Epidermal melanocyte (primary cell): ENCODE results near the gene PRR14.

Experiments
- DNase-seq: peaks from one replicate; pipeline ENCODE4 v3.0.0; 2011; ENCODE audit warnings: low spot score; ENCODE audit not compliant: insufficient read length

Gene PRR14

DNA sequence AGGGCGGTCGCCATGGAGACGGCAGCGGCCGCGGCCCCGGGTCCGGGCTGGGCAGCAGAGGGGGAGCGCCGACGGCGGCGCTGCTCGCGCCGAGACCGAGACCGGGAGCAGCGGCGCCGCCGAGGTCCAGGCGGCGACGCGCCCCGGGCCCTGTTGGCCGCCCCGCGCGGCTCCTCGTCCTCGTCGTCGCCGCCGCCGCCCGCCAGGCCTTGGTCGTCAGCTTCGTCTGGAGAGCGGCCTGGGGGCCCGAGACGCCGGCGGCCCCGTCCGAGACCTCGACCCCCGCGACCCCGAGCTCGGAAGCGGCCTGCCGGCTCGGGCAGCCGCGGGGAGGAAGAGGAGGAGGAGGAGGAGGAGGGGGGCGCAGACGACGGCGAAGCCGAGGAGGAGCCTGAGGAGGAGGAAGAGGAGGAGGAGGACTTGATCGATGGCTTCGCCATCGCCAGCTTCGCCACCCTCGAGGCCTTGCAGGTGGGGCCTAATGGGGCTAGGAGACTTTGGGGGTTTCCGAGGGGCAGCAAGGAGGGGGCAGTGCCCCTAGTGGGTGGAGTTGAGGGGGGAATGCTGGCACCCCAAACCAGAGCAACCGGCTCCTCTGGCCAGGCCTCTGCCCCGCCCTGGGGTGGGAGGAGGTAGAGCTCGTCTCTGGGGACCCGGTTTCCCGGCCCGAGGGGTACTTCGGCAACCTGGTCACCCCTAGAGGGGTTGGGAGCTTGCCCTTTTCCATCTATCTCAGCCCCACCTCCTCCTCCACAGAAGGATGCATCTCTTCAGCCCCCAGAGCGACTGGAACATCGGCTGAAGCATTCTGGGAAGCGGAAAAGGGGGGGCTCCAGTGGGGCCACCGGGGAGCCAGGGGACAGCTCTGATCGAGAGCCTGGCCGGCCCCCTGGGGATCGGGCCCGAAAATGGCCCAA lies 9.0 kb downstream of the PRR14 start:
- DNase-seq, result peak; percentile 15

DNA sequence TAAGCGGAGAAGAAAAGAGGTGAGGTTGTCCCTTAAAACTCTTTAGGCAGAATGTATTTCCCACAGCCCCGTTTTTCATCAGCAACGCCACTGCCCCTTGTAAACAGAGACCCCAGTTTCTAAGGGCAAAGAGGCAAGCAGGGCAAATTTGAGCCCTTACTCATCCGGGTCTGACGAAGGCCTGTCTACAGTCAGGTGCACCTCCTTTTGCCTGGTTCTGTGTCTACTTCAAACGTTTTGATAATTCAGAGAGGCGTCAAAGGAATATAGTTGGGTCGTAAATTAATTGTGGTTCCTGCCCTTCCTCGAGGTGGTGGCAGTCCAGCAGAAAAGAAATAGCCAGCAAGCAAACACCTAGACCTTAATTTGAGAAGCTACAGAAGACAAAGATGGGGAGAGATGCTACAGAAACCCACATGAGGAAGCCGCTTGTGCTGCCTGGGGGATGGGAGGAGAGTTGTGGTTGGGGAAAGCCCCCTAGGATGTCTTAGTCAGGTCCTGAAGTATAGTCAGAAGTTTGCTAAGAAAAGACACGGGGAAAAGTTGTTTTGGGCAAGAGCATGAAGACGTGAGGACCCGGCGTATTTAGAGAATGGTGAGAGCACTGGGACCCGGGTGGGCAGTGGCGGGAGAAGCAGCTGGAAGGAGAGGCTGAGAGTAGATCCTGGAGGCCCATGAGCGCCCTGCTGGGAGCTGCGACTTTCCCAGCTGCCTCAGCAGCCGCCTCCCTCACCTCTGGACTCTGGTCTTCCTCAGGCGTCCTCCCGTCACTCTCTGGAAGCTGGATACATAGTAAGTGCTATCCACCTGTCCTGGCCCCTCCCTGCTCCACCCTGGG lies 9.9 kb downstream of the PRR14 start:
- DNase-seq, result peak; percentile 5

DNA sequence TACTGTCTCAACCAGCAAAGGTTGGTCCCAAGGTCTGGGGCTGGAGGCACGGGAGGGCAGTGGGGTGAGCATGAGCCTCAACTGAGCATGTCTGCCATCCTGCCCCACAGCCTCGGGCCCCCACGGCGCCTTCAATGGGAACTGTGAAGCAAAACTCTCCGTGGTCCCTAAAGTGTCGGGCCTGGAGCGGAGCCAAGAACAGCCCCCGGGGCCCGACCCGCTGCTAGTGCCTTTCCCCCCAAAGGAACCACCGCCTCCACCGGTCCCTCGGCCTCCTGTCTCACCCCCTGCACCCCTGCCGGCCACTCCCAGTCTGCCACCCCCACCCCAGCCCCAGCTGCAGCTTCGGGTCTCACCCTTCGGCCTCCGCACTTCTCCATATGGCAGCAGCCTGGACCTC lies 11.7 kb downstream of the PRR14 start:
- no peak for DNase-seq

DNA sequence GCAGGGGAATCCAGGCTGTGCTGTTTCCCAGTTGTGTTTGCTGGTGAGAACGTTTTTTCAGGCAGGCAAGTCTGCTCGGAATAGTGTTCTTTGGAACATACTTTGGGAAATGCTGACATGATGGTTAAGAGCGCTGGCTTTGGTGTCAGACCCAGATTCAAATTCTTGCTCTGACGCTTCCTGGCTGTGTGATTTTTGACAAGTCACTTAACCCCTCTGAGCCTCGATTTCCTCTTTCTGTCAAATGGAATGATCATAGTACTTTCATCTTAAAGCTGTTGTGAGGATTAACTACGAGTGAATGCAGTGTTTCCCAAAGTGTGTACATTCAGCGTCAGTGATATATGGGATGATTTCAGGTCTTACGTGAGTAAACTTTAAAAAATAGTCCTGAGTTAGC lies 12.3 kb downstream of the PRR14 start:
- peak; percentile 14 for DNase-seq

DNA sequence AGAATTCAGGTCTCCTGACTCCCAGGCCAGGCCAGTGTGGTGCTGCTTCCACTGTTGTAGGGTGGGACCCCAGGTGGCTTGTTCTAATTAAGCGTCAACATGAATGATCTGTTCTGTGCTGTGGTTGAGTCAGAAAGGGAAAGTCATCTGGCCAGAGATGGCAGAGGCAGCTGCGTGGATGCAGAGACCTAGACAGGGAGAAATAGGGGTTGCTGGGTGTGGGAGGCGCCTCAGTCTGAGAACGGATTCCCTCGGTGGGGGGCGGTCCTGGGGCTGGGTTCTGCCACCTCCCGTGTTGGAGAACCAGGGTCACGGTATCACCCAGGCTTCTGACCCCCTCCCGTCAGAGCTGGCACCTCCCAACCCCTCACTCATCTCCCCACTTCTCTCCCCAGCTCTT lies 13.1 kb downstream of the PRR14 start:
- DNase-seq, result peak; percentile 9

DNA sequence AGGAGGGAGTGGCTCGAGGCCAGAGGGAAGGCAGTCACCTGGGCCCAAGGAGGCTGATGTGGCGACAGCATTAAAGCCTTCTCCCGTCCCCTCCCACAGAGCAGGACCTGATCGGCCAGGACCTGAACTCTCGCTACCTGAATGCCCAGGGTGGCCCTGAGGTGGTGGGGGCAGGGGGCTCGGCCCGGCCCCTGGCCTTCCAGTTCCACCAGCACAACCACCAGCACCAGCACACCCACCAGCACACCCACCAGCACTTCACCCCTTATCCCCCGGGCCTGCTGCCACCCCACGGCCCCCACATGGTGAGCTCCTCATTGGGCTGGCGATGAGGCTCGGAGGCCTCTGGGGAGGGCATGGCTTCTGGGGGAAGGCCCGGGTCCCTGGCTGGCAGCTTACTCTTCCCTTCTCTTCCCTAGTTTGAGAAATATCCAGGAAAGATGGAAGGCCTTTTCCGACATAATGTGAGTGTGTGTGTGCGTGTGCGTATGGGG lies 13.9 kb downstream of the PRR14 start:
- DNase-seq, result peak; percentile 8

DNA sequence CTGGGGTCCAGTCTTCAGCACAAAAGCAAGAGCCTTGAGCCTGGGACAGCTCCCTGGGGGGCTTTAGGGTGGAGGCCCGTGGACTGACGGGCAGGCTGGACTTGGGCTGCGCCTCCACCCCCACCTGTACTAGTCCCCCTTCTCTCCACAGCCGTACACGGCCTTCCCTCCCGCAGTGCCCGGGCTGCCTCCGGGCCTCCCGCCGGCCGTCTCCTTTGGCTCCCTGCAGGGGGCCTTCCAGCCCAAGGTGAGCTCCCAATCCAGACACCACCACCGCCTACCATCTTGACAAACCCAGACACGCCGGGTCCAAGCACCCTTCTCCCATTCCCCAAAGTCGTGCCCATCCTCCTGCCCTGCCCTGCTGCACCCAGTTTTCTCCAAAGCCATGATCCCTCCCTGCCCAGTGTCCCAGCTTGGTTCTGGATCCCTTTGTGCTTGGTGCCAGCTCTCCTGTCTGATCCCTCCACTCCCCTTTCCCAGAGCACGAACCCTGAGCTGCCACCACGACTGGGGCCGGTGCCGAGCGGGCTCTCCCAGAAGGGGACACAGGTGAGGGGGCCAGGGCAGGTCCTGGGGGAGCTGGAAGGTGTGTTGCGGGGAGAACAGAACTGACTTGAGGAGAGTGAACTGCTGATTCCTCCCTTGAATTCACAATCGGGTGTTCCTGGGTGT lies 14.5 kb downstream of the PRR14 start:
- peak; percentile 10 for DNase-seq

DNA sequence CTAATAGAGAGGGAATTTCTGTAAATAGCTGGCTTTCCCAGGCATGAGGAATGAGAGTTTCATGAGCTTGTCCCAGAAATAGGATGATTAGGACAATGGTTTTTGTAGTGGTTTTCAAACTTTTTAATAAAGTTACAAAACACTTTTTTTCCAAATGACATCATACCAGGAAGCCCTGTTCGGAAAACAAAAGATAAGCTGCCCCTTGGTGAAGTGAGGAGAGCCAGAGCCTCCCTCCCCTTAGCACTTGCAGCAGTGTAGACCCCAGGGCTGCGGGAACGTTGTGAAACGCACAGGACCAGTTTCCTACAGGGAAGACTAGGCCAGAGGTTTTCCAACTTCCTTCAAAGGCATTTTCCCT lies 15.1 kb downstream of the PRR14 start:
- no peak for DNase-seq

DNA sequence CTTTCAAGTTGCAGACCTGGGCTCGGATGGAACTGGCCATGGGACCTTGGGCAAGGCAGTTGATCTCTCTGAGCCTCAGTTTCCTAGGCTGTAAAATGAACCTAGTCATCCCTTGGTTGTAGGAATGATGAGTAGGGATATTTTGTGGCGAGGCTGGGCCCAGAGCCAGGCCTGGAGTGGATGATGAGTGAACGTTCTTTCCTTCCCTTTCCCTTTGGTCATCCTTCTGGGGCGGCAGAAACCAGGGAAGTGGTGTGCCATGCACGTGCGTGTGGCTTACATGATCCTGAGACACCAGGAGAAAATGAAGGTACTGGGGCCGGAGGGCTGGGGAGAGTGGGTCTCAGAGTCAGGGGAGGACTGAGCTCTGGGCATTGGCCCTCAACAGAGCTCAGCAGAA lies 15.9 kb downstream of the PRR14 start:
- DNase-seq, result no peak

DNA sequence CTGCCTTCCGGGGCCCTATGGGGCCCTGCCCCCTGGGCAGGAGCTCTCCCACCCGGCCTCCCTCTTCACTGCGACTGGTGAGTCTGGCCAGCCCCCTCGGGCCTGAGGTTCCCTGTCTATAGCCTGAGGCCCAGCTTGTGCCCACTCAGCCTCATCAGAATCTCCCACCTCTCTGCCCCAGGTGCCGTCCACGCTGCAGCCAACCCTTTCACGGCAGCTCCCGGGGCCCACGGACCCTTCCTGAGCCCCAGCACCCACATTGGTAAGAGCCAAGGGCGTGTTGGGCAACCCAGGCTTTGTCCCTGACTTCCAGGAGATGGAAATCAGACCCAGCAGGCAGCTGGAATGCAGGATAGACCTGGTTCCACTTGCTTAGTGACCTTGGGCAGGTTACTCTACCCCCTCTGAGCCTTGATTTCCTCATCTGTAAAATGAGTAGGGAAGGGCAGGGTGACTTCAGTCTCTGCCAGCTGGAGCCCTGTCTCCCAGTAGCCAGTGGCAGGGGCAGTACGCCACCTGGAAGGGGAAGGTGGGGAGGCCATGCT lies 16.7 kb downstream of the PRR14 start:
- DNase-seq, result peak; percentile 10

DNA sequence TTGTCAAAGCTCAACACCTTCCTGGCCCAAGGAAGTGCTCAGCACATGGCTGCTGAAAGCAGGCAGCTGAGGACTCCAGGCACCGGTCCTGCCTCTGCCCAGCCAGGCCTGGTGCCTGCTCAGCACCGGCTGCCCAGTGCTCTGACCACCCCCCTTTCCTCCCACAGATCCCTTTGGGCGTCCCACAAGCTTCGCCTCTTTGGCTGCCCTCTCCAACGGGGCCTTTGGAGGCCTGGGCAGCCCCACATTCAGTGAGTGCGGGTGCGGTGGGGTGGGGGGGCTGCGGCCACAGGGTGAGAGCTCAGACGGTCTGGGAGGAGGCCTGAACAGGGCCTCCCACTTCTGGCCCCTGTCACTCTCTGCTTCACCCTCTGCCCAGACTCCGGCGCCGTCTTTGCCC lies 17.6 kb downstream of the PRR14 start:
- DNase-seq, result peak; percentile 3

DNA sequence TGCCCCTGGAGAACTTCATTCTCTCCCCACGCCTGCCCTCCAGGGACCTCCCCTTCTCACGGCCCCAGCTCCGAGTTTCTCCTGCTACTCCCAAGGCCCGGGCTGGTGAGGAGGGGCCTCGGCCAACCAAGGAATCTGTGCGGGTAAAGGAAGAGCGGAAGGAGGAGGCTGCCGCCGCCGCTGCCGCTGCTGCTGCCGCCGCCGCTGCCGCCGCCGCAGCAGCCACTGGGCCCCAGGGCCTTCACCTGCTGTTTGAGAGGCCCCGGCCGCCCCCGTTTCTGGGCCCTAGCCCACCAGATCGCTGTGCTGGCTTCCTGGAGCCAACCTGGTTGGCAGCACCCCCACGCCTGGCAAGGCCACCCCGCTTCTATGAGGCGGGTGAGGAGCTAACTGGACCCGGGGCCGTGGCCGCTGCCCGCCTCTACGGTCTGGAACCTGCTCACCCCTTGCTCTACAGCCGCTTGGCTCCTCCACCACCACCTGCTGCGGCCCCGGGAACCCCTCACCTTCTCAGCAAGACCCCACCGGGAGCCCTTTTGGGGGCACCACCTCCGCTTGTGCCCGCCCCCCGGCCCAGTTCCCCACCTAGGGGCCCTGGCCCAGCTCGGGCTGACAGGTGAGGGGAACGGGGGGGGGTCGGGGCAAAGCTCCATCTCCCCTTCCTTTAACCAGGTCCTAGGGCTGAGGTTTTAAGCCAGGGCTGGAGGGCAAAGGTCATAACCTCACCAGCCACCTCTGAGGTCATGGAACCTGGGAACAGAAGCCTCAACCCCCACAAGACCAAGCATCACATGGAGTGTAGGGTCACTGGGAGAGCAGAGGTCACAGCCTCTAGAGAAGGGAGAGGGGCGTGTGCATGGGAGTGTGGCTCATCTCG lies 18.5 kb downstream of the PRR14 start:
- DNase-seq, result peak; percentile 3

DNA sequence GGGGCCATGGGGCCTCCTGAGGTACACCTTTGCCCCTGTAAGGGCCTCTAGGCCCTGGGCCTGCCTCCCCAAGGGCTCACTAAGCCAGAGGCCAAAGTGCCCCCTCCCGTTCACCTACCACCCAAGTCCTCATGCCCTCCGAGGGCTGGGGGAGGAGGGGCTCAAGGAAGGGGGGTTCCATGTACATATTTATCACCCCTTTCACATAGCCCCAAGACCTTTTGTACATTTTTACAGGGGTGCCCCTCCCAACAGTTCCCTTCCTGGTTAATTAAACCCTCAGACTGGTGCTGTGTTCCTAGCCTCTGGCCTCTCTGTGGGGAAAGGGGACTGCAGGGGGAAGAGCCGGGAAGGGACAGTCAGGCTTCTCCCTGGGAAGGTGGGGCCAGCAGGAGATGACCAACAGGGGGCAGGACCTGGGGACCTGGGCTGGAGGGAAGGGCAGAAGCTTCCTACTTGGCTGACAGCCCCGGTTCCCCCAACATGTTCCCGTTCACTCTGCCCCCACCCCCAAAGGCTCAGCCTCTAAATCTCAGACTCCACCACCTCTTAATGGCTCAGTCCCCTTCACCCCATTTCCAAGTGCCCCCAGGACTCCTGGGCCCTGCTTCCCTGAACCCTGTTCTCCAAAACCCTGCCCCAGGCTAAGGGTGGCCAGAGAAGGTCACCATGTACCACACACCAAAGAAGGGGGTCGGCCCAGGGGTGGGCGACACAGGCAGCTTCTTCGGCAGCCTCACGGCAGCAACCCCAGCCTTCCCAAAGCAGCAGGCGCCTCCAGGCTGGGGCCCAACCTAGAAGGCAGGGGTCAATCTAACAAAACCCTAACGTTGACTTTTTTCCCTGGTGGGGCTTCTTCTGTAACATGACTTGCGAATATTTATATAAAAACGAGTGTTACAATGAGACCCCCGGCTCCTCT lies 19.4 kb downstream of the PRR14 start:
- no peak for DNase-seq

DNA sequence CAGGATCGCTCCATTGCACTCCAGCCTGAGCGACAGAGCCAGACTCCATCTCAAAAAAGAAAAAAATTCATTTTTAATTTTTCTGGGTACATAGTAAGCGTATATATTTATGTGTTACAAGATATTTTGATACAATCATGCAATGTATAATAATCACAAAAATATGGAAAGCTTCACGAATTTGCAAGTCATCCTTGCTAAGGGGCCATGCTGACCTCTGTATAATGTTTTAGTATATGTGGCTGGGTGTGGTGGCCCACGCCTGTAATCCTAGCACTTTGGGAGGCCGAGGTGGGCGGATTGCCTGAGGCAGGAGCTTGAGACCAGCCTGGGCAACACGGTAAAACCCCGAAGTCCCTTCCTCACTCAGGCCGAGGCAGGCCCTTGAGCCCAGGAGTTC lies 24.4 kb downstream of the PRR14 start:
- no peak for DNase-seq

DNA sequence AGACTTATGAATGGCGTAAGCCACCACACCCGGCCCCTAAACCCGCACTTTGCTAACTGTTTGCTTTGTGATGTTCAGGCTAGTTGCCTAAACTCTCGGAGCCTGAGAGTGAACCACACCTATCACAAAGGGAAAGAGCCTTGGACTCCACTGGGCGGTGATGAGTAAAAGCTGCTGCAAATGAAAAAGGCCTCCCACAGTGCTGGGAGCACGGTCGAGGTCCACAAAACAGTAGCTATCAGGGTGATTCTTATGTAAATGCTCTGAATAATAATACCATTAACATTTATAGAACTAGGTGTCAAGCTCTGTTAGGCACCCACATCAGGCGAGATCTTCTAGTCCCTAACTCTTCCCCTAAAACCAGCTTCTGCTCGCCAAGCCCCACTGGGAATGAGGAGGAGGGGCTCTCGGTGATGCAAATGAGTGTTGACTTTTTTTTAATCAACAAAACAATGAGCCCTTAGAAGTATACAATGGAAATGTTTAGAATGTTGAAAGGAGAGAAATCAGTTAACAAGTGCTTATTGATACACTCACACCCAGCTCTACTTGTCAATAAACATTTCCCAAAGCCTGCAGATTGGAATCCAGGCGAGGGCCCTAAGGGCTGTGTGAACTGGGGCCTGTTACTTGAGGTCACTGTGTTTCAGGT lies 27.3 kb downstream of the PRR14 start:
- DNase-seq, result no peak

DNA sequence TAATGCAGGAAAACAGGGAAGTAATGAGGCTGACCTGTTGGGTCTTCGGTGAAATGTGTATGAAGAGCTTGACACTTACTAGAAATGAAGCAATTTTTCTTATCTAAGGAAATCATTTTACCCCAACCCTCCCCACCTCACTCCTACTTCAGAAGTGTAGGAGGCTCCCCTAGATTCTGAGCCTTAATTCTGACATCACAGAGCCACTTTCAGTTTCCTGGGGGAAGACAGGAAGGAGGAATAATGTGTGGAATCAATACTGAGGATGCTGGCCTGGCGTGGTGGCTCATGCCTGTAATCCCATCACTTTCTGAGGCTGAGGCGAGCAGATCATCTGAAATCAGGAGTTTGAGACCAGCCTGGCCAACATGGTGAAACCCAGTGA lies 27.8 kb downstream of the PRR14 start:
- DNase-seq, result no peak

DNA sequence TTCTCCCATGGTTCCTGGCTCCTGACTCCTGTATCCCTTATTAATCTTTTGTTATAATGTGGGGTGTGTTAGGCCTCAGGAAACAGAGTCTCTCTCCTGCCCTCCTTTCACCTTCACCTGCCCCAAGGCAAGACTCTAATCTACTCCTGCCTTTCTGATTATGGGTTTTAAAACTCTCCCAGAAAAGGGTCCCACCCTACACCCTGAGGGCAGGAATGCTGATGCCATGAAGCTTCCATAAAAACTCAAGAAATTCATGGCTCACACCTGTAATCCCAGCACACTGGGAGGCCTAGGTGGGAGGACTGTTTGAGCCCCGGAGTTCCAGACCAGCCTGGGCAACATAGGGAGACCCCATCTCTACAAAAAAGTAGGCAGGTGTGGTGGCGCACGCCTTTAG lies 29.6 kb downstream of the PRR14 start:
- no peak for DNase-seq

DNA sequence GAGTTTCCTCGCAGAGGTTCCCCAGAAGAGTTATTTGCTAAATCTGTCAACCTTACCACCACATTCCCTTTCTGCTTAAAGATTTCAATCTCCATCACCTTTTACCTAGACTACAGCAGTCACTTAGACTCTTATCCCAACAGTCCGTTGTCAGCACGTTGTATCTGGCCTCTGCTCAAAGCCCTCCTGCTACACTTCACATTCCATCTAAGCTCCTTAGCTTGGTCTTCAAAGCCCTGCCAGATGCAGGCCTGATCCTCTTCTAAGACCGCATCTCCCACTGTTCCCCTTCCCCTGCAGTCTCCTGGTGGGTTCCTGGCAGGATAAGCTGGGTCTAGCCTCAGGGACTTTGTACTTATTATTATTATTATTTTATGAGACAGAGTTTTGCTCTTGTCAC lies 37.9 kb downstream of the PRR14 start:
- no peak for DNase-seq

DNA sequence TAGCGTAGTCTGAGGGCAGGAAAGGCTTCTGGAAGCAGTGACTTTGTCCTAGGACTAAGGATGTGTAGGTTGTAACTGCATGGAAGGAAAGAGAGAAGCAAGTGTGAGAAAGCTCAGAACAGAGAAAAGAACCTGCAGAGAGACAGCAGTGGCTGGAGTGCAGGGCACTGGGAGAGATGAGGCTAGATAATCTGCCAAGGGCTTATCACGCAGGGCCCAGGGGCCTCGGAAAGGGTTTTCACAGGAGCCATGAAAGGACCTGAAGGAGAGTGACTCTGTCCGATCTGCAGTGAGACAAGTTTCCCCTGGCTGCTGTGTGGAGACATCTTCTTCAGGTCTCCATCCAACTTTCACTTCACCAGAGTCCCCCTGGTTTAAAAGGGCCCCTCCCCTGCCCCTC lies 41.1 kb downstream of the PRR14 start:
- DNase-seq, result no peak
